Parathyroid adenoma (tissue), 2 donors: ENCODE data around the gene POU2AF3.
"Not testable (repeated sequence)": the region's sequence is repeated elsewhere in the genome, so short reads cannot be mapped to it uniquely, and the experiment has no call there.

Source experiments
- H2AFZ ChIP-seq: fragments of 300-600 bp; sonication (generic); one replicate; pipeline ENCODE4 v1.7.0; 2017; ENCODE audit warnings: antibody characterized with exemption, mild to moderate bottlenecking
- H3K27ac ChIP-seq: fragments of 300-600 bp; sonication (generic); one replicate; pipeline ENCODE4 v1.7.0; 2017
- H3K27me3 ChIP-seq: fragments of 300-600 bp; sonication (generic); one replicate; pipeline ENCODE4 v1.7.0; 2017; ENCODE audit warnings: low read length; ENCODE audit not compliant: control insufficient read depth, insufficient read depth
- H3K36me3 ChIP-seq: fragments of 300-600 bp; sonication (generic); one replicate; pipeline ENCODE4 v1.7.0; 2017; ENCODE audit warnings: low read length; ENCODE audit not compliant: control insufficient read depth, insufficient read depth
- H3K4me1 ChIP-seq: fragments of 300-600 bp; sonication (generic); one replicate; pipeline ENCODE4 v1.7.0; 2017; ENCODE audit warnings: control low read depth
- H3K4me2 ChIP-seq: fragments of 300-600 bp; sonication (generic); one replicate; pipeline ENCODE4 v1.7.0; 2017; ENCODE audit warnings: low read length
- H3K4me3 ChIP-seq: fragments of 300-600 bp; sonication (generic); one replicate; pipeline ENCODE4 v1.7.0; 2017; ENCODE audit warnings: low read depth, low read length
- H3K79me2 ChIP-seq: fragments of 300-600 bp; sonication (generic); one replicate; pipeline ENCODE4 v1.7.0; 2017; ENCODE audit warnings: control low read depth
- H3K9ac ChIP-seq: fragments of 300-600 bp; sonication (generic); one replicate; pipeline ENCODE4 v1.7.0; 2017; ENCODE audit warnings: mild to moderate bottlenecking
- H3K9me3 ChIP-seq: fragments of 300-600 bp; sonication (generic); one replicate; pipeline ENCODE4 v1.7.0; 2017; ENCODE audit warnings: low read length; ENCODE audit not compliant: control insufficient read depth
- TF ChIP-seq, protein P1 (sequence below): fragments of 300-600 bp; sonication (generic); IDR thresholded peaks from one replicate; pipeline ENCODE4 v1.7.0; 2017; ENCODE audit warnings: antibody characterized with exemption, mild to moderate bottlenecking
- donor health status: primary hyperparathyroidism.

POU2AF3 gene

DNA sequence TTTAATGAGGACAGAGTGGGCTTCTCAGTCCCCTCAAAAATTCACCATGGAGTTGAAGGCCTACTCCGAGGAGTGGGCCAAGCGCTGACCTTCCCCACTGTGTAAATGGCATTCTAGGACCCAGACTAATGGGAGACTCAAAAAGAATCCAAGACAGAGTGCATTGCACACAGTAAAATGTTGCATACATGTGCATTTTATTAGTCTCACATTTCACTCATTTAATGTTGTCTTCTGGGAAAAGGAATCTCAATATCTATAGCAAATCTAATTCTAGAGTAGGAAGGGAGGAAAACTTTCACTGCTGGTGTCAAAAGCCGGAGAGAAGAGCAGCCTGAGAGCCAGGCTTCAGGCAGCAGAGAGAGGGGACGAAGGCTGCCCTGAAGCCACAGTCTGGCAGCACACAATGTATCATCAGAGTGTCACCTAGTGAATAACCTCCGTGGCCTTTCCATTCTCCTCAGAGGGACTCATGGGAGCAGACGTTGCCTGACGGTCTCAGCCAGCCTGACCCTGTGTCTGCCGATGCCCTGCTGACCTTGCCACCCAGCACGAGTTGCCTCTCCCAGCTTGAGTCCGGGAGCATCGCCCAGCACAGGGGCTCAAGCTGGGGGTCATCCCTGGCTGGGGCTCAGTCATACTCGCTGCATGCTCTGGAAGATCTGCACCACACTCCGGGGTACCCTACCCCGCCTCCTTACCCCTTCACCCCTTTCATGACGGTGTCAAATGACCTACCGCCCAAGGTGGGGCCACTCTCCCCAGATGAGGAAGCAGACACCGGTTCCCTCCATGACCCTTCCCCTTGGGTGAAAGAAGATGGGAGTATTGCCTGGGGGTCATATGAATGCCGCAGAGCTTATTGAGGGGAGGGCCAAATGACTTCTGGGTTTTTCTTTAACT lies 12.9 kb upstream of the POU2AF3 start:
- Histone ChIP-seq H3K79me2 (no peaks in the 10 kb centered on the region), H3K9me3 (no peaks in the 10 kb centered on the region), H3K4me2 (peak overlapping the region; percentile 73), H3K9ac (no peak overlapping the region), H3K27me3 (no peaks in the 10 kb centered on the region), H3K36me3 (no peaks in the 10 kb centered on the region), H3K27ac (no peak overlapping the region), H3K4me3 (peak overlapping the region; percentile 14), H2AFZ (peak overlapping the region; percentile 51), H3K4me1 (peaks cover 3% of the 10 kb centered on the region)
- TF ChIP-seq, protein P1, sequence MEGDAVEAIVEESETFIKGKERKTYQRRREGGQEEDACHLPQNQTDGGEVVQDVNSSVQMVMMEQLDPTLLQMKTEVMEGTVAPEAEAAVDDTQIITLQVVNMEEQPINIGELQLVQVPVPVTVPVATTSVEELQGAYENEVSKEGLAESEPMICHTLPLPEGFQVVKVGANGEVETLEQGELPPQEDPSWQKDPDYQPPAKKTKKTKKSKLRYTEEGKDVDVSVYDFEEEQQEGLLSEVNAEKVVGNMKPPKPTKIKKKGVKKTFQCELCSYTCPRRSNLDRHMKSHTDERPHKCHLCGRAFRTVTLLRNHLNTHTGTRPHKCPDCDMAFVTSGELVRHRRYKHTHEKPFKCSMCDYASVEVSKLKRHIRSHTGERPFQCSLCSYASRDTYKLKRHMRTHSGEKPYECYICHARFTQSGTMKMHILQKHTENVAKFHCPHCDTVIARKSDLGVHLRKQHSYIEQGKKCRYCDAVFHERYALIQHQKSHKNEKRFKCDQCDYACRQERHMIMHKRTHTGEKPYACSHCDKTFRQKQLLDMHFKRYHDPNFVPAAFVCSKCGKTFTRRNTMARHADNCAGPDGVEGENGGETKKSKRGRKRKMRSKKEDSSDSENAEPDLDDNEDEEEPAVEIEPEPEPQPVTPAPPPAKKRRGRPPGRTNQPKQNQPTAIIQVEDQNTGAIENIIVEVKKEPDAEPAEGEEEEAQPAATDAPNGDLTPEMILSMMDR, result no peak

DNA sequence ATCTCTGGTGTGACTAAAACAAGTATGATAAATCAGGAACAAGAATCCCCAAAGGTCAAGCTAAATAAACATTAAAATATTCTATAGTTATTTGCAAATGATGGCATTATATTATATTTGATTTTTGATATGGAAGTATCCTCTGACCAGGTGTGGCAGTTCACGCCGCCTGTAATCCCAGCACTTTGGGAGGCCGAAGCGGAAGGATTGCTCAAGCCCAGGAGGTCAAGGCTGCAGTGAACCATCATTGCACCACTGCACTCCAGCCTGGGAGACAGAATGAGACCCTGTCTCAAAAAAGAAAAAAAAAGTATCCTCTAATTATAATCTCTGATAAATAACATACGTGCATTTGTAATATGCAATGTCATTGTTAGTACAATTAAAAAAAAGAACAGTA lies 6.6 kb upstream of the POU2AF3 start:
- Histone ChIP-seq H3K36me3 (no peaks in the 10 kb centered on the region), H3K27ac (no peak overlapping the region), H3K4me1 (peaks cover 10% of the 10 kb centered on the region), H3K9ac (no peak overlapping the region), H3K27me3 (no peaks in the 10 kb centered on the region), H3K4me2 (no peak overlapping the region), H3K9me3 (no peaks in the 10 kb centered on the region), H2AFZ (no peak overlapping the region), H3K79me2 (no peaks in the 10 kb centered on the region), H3K4me3 (no peak overlapping the region)
- TF ChIP-seq, protein P1, result no peak

DNA sequence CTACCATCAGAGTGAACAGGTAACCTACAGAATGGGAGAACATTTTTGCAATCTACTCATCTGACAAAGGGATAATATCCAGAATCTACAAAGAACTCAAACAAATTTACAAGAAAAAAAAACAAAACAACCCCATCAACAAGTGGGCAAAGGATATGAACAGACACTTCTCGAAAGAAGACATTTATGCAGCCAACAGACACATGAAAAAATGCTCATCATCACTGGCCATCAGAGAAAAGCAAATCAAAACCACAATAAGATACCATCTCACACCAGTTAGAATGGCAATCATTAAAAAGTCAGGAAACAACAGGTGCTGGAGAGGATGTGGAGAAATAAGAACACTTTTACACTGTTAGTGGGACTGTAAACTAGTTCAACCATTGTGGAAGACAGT lies 5.9 kb upstream of the POU2AF3 start:
- not testable (repeated sequence) for H3K27ac ChIP-seq, H3K4me1 ChIP-seq, H3K79me2 ChIP-seq, H3K36me3 ChIP-seq, H3K4me2 ChIP-seq, H3K9me3 ChIP-seq, H3K27me3 ChIP-seq, H2AFZ ChIP-seq, H3K9ac ChIP-seq, H3K4me3 ChIP-seq

DNA sequence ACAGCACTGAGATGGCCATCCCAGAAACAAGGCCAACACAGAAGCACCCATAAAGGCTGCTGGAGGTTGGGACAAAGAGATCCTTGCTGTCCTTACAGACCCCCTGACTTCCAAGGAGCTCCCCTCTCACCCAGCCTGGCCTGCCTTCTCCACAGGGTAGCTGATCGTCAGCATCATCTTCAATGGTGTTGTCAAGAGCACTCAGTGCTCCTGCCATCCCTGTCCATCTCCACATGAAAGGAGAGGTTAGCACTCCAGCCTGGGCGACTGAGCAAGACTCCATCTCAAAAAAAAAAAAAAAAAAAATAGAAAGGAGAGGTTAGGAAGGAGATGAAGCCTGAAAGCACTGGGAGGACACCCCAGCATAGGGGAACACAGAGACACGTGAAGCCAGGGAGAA lies 2.1 kb upstream of the POU2AF3 start:
- Histone ChIP-seq H3K9me3 (no peaks in the 10 kb centered on the region), H3K4me3 (no peak overlapping the region), H3K36me3 (no peaks in the 10 kb centered on the region), H3K27me3 (no peaks in the 10 kb centered on the region), H3K4me2 (no peak overlapping the region), H3K79me2 (no peaks in the 10 kb centered on the region), H3K27ac (peak overlapping the region; percentile 83), H3K9ac (no peak overlapping the region), H2AFZ (no peak overlapping the region), H3K4me1 (peaks cover 14% of the 10 kb centered on the region)
- TF ChIP-seq, protein P1, result no peak

DNA sequence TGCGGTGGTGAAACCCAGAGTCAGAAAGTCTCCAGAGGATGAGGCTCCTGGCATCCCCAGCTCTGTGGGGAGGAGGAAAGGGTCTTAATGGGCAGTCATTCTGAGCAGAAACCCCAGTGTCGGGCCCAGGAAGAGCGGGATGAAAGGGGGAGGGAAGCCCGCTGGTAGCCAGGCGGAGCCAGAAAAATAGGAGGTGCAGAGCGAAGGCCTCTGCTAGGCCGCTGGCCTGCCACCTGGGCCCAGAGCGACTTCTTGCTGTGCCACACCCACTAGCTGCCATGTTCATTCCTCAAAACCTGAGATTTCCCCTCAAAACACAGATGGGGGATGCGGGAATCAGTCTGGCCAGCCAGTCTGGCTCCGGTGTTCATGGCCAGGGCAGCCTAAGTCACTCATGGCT lies 650 bp upstream of the POU2AF3 start:
- Histone ChIP-seq H3K4me1 (peaks cover 22% of the 10 kb centered on the region), H3K27ac (no peak overlapping the region)

More for the DNA sequence above, 650 bp upstream of the POU2AF3 start:
- H3K27me3 ChIP-seq, result no peaks in the 10 kb centered on the region
- no peaks in the 10 kb centered on the region for H3K36me3 ChIP-seq
- no peak overlapping the region for H2AFZ ChIP-seq
- peak overlapping the region; percentile 31 for H3K4me3 ChIP-seq
- peak overlapping the region; percentile 68 for H3K4me2 ChIP-seq
- no peaks in the 10 kb centered on the region for H3K9me3 ChIP-seq
- TF ChIP-seq, protein P1, result no peak
- H3K79me2 ChIP-seq, result no peaks in the 10 kb centered on the region
- H3K9ac ChIP-seq, result no peak overlapping the region
